HepG2 (cell line): ENCODE measurements around the gene PNLIPRP1. TPM values are rescaled to one million over a fixed set of nuclear protein-coding genes. Genes with fewer than 3 reads are reported as not detected.

Experiments
- CEBPZ ChIP-seq: IDR thresholded peaks from 2 replicates; pipeline ENCODE4 v1.6.1; 2012; ENCODE audit warnings: low read length, improper control_type of control experiment
- KDM3A ChIP-seq: IDR thresholded peaks from 2 replicates; pipeline ENCODE4 v1.6.1; 2018; ENCODE audit warnings: low read depth, missing compliant biosample characterization
- NCOA1 ChIP-seq: sonication (generic); formaldehyde crosslinking; IDR thresholded peaks from 2 replicates; pipeline ENCODE4 v1.9.0; 2021; ENCODE audit warnings: missing genetic modification reagents
- NKX3-1 ChIP-seq: sonication (generic); formaldehyde crosslinking; IDR thresholded peaks from 2 replicates; pipeline ENCODE4 v1.5.0; 2020; ENCODE audit warnings: missing genetic modification reagents
- ZBTB39 ChIP-seq: sonication (generic); formaldehyde crosslinking; IDR thresholded peaks from 2 replicates; pipeline ENCODE4 v1.5.0; 2020; ENCODE audit warnings: missing genetic modification reagents
- ZNF704 ChIP-seq: sonication (generic); formaldehyde crosslinking; IDR thresholded peaks from 2 replicates; pipeline ENCODE4 v1.8.1; 2023; ENCODE audit warnings: mild to moderate bottlenecking, inconsistent platforms, moderate library complexity, missing genetic modification reagents, borderline replicate concordance
- polyA plus RNA-seq, 8 experiments: library from polyadenylated mRNA; depleted of rRNA in 3 of 8; stranded (reverse) in 7 of 8; unstranded in 1 of 8; fragments of >200 nt; fragmentation: Illumina TruSeq in 4 of 8; extraction: Trizol in 4 of 8; gene quantifications; 2 replicates each; pipeline versions ENCODE4 v1.2.1 to v1.2.3, GENCODE V29; 2011 to 2016; ENCODE audit warnings: low read depth in 4 of 8, missing spikeins in 1 of 8, mixed read lengths in 1 of 8; ENCODE audit not compliant: insufficient read depth in 1 of 8
- total RNA-seq, 5 experiments: library from RNA; depleted of rRNA; stranded (reverse); fragments of >200 nt; fragmentation: Illumina TruSeq; extraction: Trizol; gene quantifications; 2 replicates each; pipeline ENCODE4 v1.2.3, GENCODE V29; 2016; ENCODE audit warnings: low read depth in 1 of 5

Gene PNLIPRP1
- total and polyA plus RNA-seq, 2 of the 13 experiments (the other 11 are each of a cell fraction or from before 2014, with no cell fraction given): not detected

GRCh38 chr10:116607336-116607735 lies 16.6 kb downstream of the PNLIPRP1 start (continued):
- no peak for TF ChIP-seq CEBPZ
- no peak for TF ChIP-seq ZBTB39 (CRISPR knock-in tag)
- TF ChIP-seq KDM3A (CRISPR knock-in tag): no peak
- no peak for TF ChIP-seq NKX3-1
- no peak for TF ChIP-seq ZNF704 (CRISPR knock-in tag)
- TF ChIP-seq NCOA1 (CRISPR knock-in tag): no peak
